Kidney epithelial cell (primary cell): Measurements from ENCODE around the gene DNMT1. TPM values are rescaled to one million over a fixed set of nuclear protein-coding genes. Genes with fewer than 3 reads are reported as not detected.

ENCODE experiments used
- DNase-seq: peaks from one replicate; pipeline ENCODE4 v3.0.0-alpha.2; 2010; ENCODE audit warnings: low read depth
- H3K27me3 ChIP-seq: 2 replicates; pipeline ENCODE4 v1.6.0; 2011; ENCODE audit warnings: low read length; ENCODE audit not compliant: control insufficient read depth, insufficient read depth
- H3K36me3 ChIP-seq: 2 replicates; pipeline ENCODE4 v1.5.1; 2011; ENCODE audit warnings: low read length; ENCODE audit not compliant: control insufficient read depth, insufficient read depth
- H3K4me3 ChIP-seq: 2 replicates; pipeline ENCODE4 v1.5.1; 2011; ENCODE audit warnings: low read depth, mild to moderate bottlenecking, control low read depth, low read length
- total RNA-seq: library from RNA; depleted of rRNA; stranded (reverse); fragments of >200 nt; gene quantifications from 2 replicates; pipeline ENCODE4 v1.2.3, GENCODE V29; 2015
- TF ChIP-seq, protein P1 (sequence below): IDR thresholded peaks from 2 replicates; pipeline ENCODE4 v1.5.1; 2011; ENCODE audit warnings: mild to moderate bottlenecking, moderate library complexity, low read length, control low read depth, inconsistent platforms; ENCODE audit not compliant: insufficient read depth, poor library complexity, severe bottlenecking

The DNMT1 gene
- total RNA-seq, 1 donor from 2014 or later = 66.9 TPM

GRCh38 chr19:10136936-10137335 is 57.8 kb downstream of the DNMT1 start:
- no peak overlapping the region for H3K4me3 ChIP-seq
- no peak for DNase-seq
- H3K27me3 ChIP-seq = no peaks in the 10 kb centered on the region
- peaks cover 6% of the 10 kb centered on the region for H3K36me3 ChIP-seq
- TF ChIP-seq, protein P1, sequence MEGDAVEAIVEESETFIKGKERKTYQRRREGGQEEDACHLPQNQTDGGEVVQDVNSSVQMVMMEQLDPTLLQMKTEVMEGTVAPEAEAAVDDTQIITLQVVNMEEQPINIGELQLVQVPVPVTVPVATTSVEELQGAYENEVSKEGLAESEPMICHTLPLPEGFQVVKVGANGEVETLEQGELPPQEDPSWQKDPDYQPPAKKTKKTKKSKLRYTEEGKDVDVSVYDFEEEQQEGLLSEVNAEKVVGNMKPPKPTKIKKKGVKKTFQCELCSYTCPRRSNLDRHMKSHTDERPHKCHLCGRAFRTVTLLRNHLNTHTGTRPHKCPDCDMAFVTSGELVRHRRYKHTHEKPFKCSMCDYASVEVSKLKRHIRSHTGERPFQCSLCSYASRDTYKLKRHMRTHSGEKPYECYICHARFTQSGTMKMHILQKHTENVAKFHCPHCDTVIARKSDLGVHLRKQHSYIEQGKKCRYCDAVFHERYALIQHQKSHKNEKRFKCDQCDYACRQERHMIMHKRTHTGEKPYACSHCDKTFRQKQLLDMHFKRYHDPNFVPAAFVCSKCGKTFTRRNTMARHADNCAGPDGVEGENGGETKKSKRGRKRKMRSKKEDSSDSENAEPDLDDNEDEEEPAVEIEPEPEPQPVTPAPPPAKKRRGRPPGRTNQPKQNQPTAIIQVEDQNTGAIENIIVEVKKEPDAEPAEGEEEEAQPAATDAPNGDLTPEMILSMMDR = no peak

- peaks cover 6% of the 10 kb centered on the region for H3K36me3 ChIP-seq
- no peaks in the 10 kb centered on the region for H3K27me3 ChIP-seq
- no peak overlapping the region for H3K4me3 ChIP-seq
- TF ChIP-seq, protein P1 = no peak
- DNase-seq = no peak
Observed at GRCh38 chr19:10135551-10136334, 59.0 kb downstream of the DNMT1 start.

DNA sequence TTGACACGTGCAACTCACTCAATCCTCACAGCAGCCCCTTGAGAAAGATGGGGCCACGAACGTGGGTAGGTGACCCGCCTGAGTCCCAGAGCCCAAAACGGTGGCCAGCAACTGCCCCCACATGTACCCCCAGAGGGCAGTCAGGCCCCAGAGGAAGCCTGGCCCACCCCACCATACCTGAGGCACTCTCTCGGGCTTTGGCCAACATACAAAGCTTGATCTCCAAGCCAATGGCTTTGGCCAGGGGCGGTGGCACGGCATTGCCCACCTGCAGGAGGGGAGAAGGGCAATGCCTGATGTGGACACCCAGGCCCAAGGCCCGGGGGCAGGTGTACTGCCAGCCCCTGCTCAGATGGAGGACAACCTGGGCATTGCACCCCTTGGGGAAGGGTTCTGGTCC is 60.7 kb downstream of the DNMT1 start:
- Histone ChIP-seq H3K36me3 (peaks cover 4% of the 10 kb centered on the region), H3K4me3 (no peak overlapping the region), H3K27me3 (no peaks in the 10 kb centered on the region)
- TF ChIP-seq, protein P1 = no peak
- no peak for DNase-seq

GRCh38 chr19:10133596-10133995 is 61.2 kb downstream of the DNMT1 start:
- peaks cover 4% of the 10 kb centered on the region for H3K36me3 ChIP-seq
- DNase-seq = no peak

DNA sequence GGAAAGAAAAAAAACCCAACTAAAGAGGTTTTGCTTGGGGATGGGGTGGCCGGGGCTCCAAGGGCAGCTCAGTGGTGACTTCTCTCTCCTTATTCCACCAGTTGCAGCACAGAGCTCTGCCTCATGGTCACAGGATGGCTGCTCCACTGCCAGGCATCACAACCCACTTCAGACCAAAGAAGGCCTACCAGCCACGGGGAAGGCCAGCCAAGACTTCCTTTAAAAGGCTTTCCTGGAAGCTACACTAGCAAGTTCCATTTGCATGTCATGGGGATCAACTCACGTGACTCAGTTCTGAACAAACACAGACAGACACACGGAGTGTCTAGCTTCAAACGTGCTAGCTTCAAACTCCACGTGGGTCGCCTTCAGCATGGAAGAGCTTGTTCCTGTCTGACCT is 61.8 kb downstream of the DNMT1 start:
- TF ChIP-seq, protein P1 = no peak
- no peak for DNase-seq
- H3K4me3 ChIP-seq = no peak overlapping the region
- H3K27me3 ChIP-seq = no peaks in the 10 kb centered on the region
- peaks cover 4% of the 10 kb centered on the region for H3K36me3 ChIP-seq

More at GRCh38 chr19:10133596-10133995, 61.2 kb downstream of the DNMT1 start:
- TF ChIP-seq, protein P1 = no peak
- no peak overlapping the region for H3K4me3 ChIP-seq
- H3K27me3 ChIP-seq = no peaks in the 10 kb centered on the region

GRCh38 chr19:10126213-10126639 is 68.5 kb downstream of the DNMT1 start:
- no peaks in the 10 kb centered on the region for H3K27me3 ChIP-seq
- DNase-seq = no peak
- no peaks in the 10 kb centered on the region for H3K36me3 ChIP-seq
- H3K4me3 ChIP-seq = no peak overlapping the region
- TF ChIP-seq, protein P1 = no peak
